ENCODE data around the gene KCNMB4. TPM values are rescaled to one million over a fixed set of nuclear protein-coding genes. Genes with fewer than 3 reads are reported as not detected.

The KCNMB4 gene
- 1 to 10 TPM in 2 of 4 donors, under 1 TPM in 1, not detected in 1; 0.18 to 1.9 (median 1.2) TPM for total RNA-seq

DNA sequence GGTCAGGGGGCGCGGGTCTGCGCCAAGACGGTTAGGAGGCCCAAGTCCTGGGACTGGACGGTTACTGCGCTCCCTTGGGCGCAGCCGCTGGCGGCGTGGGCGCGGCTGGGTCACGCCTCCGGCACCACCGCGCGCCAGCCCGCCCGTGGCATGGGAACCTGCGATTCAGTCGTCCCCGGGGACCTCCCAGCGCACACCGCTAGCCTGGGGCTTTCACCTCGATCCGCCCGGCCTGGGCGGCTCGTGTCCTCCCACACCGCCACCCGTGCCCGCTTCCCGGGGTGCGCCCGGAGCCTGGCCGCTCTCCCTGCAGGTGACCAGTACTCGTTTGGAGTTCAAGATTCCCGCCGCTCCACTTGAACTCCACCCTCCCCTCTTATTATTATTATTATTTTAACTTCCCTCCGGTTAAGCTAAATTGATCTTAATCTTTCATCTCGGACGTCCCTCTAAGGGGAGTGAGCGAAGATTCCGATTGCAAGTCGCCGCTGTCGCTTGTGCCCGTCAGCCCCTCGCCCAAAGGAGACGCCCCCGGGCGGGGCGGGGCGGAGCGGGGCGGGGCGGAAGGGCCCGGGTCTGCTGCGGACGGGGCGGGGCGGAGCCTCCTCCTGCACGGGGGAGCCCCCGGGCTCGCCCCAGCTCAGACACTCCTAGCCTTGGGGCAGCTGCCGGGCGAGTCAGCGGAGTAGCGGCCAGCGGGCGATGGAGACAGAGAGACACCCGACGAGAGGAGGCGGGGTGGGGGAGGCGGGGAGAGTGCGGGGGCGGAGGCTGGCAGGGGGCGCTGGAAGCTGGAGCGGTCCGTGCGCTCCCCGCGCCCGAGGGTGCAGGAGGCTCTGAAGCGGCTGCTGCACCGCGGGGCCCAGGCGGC lies at the start of gene KCNMB4:
TSS of gene KCNMB4 (plus strand) at position 643 of the 871 bp plus-strand sequence. CDS start 445 bp downstream, outside the sequence.
- H3K9me3 ChIP-seq, result no peaks in the 10 kb centered on the region
- H3K4me1 ChIP-seq, result peaks cover 9 to 31% (median 13%) of the 10 kb centered on the region in 3 donors
- intact Hi-C loops (cut with DNase I), result no loop called here
- no peaks in the 10 kb centered on the region for H3K36me3 ChIP-seq
- H3K4me3 ChIP-seq, result peak within 1 kb of the TSS; percentile 52 to 78 (median 64)
- peak within 1 kb of the TSS in 3 of 4 donors; percentile 19 to 35 (median 19) for H3K27ac ChIP-seq
- TF ChIP-seq CTCF (IDR thresholded peaks at IDR 0.05) (no peak), POLR2A (IDR thresholded peaks at IDR 0.05) (no peak)
- DNase-seq, result peak; percentile 5
- peaks cover 0 to 67% (median 0%) of the 10 kb centered on the region in 4 donors for H3K27me3 ChIP-seq
- WGBS, 2 donors, result 1% methylated on average over 14 of the region's 88 CpGs; no CpG with 5 or more reads in 1 of the 2 donors

- 76 to 83% methylated on average over 3 of the region's 3 CpGs for WGBS, 2 donors
- H3K4me3 ChIP-seq, result no peak overlapping the region
Measured at GRCh38 chr12:70317781-70318180, 48.3 kb upstream of the KCNMB4 start.

DNA sequence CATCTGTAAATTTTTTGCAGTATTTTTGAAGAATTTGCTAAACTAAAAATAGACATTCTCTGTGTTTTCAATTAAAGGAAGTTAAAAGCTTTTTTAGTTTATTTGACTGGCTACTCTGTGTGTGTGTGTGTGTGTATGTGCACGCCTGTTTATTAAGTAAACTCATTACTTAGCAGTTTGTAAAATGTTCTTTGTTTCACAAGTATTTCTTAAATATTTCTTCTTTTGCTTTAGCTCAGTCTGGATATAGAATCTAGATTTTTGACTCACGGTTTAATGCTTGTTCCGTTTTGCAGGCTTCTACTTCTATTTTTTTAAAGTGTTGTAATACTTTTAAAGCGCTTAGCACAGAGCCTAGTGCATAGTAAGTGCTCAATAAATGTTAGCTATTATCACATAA lies 46.5 kb upstream of the KCNMB4 start:
- no peak for DNase-seq
- no peaks in the 10 kb centered on the region for H3K27me3 ChIP-seq
- intact Hi-C loops (cut with DNase I), result no loop called here
- no peaks in the 10 kb centered on the region for H3K4me1 ChIP-seq
- WGBS, 2 donors, result 78 to 91% methylated on average over 4 of the region's 4 CpGs
- peaks cover 0 to 22% (median 0%) of the 10 kb centered on the region in 3 donors for H3K36me3 ChIP-seq
- H3K9me3 ChIP-seq, result no peaks in the 10 kb centered on the region
- H3K4me3 ChIP-seq, result no peak overlapping the region
- TF ChIP-seq POLR2A (IDR thresholded peaks at IDR 0.05) (no peak), CTCF (IDR thresholded peaks at IDR 0.05) (no peak)
- H3K27ac ChIP-seq, result no peak overlapping the region

More at GRCh38 chr12:70317781-70318180, 48.3 kb upstream of the KCNMB4 start:
- Histone ChIP-seq H3K36me3 (peaks cover 0 to 6% (median 0%) of the 10 kb centered on the region in 3 donors), H3K27me3 (no peaks in the 10 kb centered on the region), H3K27ac (no peak overlapping the region), H3K4me1 (no peaks in the 10 kb centered on the region), H3K9me3 (no peaks in the 10 kb centered on the region)
- DNase-seq, result no peak
- intact Hi-C loops (cut with DNase I), result no loop called here
- TF ChIP-seq POLR2A (IDR thresholded peaks at IDR 0.05) (no peak), CTCF (IDR thresholded peaks at IDR 0.05) (no peak)

- no peaks in the 10 kb centered on the region for H3K9me3 ChIP-seq
- TF ChIP-seq POLR2A (IDR thresholded peaks at IDR 0.05) (no peak), CTCF (IDR thresholded peaks at IDR 0.05) (no peak)
- intact Hi-C loops (cut with DNase I), result no loop called here
- H3K4me3 ChIP-seq, result no peak overlapping the region
- WGBS, 2 donors, result 83 to 99% methylated on average over 2 of the region's 2 CpGs
- no peaks in the 10 kb centered on the region for H3K27me3 ChIP-seq
- peaks cover 0 to 33% (median 0%) of the 10 kb centered on the region in 3 donors for H3K36me3 ChIP-seq
- H3K27ac ChIP-seq, result no peak overlapping the region
- no peaks in the 10 kb centered on the region for H3K4me1 ChIP-seq
- DNase-seq, result no peak
Measured at GRCh38 chr12:70321191-70321590, 44.9 kb upstream of the KCNMB4 start.

DNA sequence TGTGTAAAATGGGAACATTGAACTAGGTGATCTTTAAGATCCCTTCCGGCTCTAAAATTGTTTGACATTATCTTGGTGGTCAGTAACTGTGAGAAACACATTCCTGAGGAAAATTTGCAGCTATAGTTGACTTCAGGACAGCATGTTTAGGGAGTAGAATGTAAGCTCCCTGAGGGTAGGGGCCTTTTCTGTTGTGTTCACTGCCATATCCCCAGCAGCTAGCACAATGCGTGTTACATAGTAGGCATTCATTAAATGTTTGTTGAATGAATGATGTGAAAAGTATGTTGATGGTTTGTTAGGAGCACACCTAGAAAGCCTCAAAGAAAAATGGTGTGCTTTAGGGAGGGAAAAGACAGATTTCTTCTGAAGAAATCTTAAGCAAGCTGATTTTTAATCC lies 38.5 kb upstream of the KCNMB4 start:
- H3K36me3 ChIP-seq, result peaks cover 0 to 44% (median 0%) of the 10 kb centered on the region in 3 donors
- no peaks in the 10 kb centered on the region for H3K9me3 ChIP-seq
- DNase-seq, result no peak
- no peaks in the 10 kb centered on the region for H3K4me1 ChIP-seq
- no peak overlapping the region for H3K27ac ChIP-seq
- TF ChIP-seq POLR2A (IDR thresholded peaks at IDR 0.05) (no peak), CTCF (IDR thresholded peaks at IDR 0.05) (no peak)
- 95 to 100% methylated on average over 2 of the region's 2 CpGs for WGBS, 2 donors
- H3K27me3 ChIP-seq, result no peaks in the 10 kb centered on the region
- no peak overlapping the region for H3K4me3 ChIP-seq
- intact Hi-C loops (cut with DNase I), result no loop called here
